GM12892 (cell line): ENCODE measurements around the gene SMARCC2.

Experiments used
- POLR2A ChIP-seq: IDR thresholded peaks from 2 replicates; pipeline ENCODE4 v1.6.1; 2011; ENCODE audit warnings: low read depth, low read length, control low read depth
- POLR2AphosphoS5 ChIP-seq: IDR thresholded peaks from 2 replicates; pipeline ENCODE4 v1.6.1; 2011; ENCODE audit warnings: low read depth, low read length, control low read depth
- TAF1 ChIP-seq: IDR thresholded peaks from 2 replicates; pipeline ENCODE4 v1.6.1; 2011; ENCODE audit warnings: low read depth, mild to moderate bottlenecking, control low read depth, low read length, borderline replicate concordance

- no peak for TF ChIP-seq TAF1
- no peak for TF ChIP-seq POLR2A
- TF ChIP-seq POLR2AphosphoS5, result no peak
These were observed 35.7 kb upstream of the SMARCC2 start for GRCh38 chr12:56224954-56225353.
